Psoas muscle (tissue), 8 donors: Measurements from ENCODE around the gene GSG1L. TPM values are rescaled to one million over a fixed set of nuclear protein-coding genes. Genes with fewer than 3 reads are reported as not detected.
A peak's percentile ranks its signal among the peaks of the same experiment; 100 is the strongest.

Experiments
- ATAC-seq, 4 donors: fragments of 200-7000 bp; cut with Tn5 transposase; one replicate each; pipeline ENCODE4 v1.9.1; 2020; ENCODE audit warnings: moderate library complexity in 3 of 4, mild to moderate bottlenecking in 2 of 4
- DNase-seq, 2 donors: peaks; one replicate each; pipeline ENCODE4 v3.0.0-alpha.2; 2020
- H3K27ac ChIP-seq: fragments of 200-600 bp; one replicate; pipeline ENCODE4 v1.8.0; 2022
- H3K27me3 ChIP-seq, 3 donors: fragments of 200-600 bp in 1 of 3; one replicate each; pipeline versions ENCODE4 v1.6.1 to v1.8.0; 2013 to 2022; ENCODE audit warnings: low read length in 2 of 3, mild to moderate bottlenecking in 2 of 3, moderate library complexity in 1 of 3; ENCODE audit not compliant: insufficient read depth in 3 of 3
- H3K36me3 ChIP-seq, 2 donors: fragments of 200-600 bp in 1 of 2; one replicate each; pipeline versions ENCODE4 v1.6.1 to v1.8.0; 2013 to 2022; ENCODE audit warnings: low read depth in 1 of 2, mild to moderate bottlenecking in 1 of 2, moderate library complexity in 1 of 2; ENCODE audit not compliant: insufficient read depth in 1 of 2
- H3K4me1 ChIP-seq: fragments of 200-600 bp; one replicate; pipeline ENCODE4 v1.8.0; 2022
- H3K4me3 ChIP-seq: fragments of 200-600 bp; one replicate; pipeline ENCODE4 v1.8.0; 2022; ENCODE audit warnings: mild to moderate bottlenecking
- H3K9me3 ChIP-seq: fragments of 200-600 bp; one replicate; pipeline ENCODE4 v1.8.0; 2022
- CTCF ChIP-seq: fragments of 200-600 bp; IDR thresholded peaks from one replicate; pipeline ENCODE4 v1.8.0; 2022; ENCODE audit warnings: antibody characterized with exemption
- WGBS, 3 donors: extraction: QIAGEN DNeasy Blood & Tissue Kit; methylation state at CpG; one replicate each; pipeline versions ENCODE4 v1.1.6 to v1.1.7; 2013; 5-methylcytosine and 5-hydroxymethylcytosine counted together
- intact Hi-C, 2 donors: fragments of 100-400 bp; cut with DNase I; formaldehyde crosslinking; loops; one replicate each; pipeline versions ENCODE4 v1.11.0 to v1.14.2; 2022
- polyA plus RNA-seq, 3 donors: library from polyadenylated mRNA; stranded (reverse); fragments of 200-250 nt; gene quantifications; one replicate each; pipeline ENCODE4 v1.2.3, GENCODE V29; 2013
- total RNA-seq, 4 donors: library from RNA; stranded (reverse); fragmentation: NEBNext Ultra II Directional in 2 of 4; extraction: Animal tissue kit (Norgen Biotek cat#: 25700) in 2 of 4; gene quantifications; one replicate each; pipeline versions ENCODE4 v1.2.1 to v1.2.4, GENCODE V29; 2021 to 2023
- donor health status: healthy with polysubstance abuse.
- donor health status: DM: no; HTN: no; CAD: no; lungs with moderate emphysema.
- donor health status: Bipolar disorder and iron deficiency.
- donor health status: healthy.
- donor health status: DM: yes; HTN: yes; CAD: no.
- donor health status: DM: no; HTN: no; CAD: no.
- donor health status: DM: no; HTN: no; CAD: no.
- donor health status: DM: yes; HTN: yes; CAD: no.

GSG1L gene
- total and polyA plus RNA-seq, 7 donors: 0.04 to 0.17 (median 0.08) TPM; not detected in 2

- Histone ChIP-seq H3K27ac (no peak overlapping the region), H3K4me3 (no peak overlapping the region), H3K36me3 (no peaks in the 10 kb centered on the region), H3K27me3 (no peaks in the 10 kb centered on the region), H3K4me1 (peaks cover 7% of the 10 kb centered on the region), H3K9me3 (no peaks in the 10 kb centered on the region)
- intact Hi-C loops: loop anchor here (5.0 kb wide), 2 partner anchors 98 to 428 kb away; no protein-coding TSS in a partner anchor
- ATAC-seq (peak in 2 of 4 donors; percentile 23 to 29), DNase-seq (no peak)
- 24 to 32% (median 26%) methylated on average over 31 of the region's 31 CpGs for WGBS, 3 donors
- no peak for TF ChIP-seq CTCF
Observed at GRCh38 chr16:28069971-28070794, 6.7 kb upstream of the GSG1L start.

GRCh38 chr16:28068976-28069375 lies 5.5 kb upstream of the GSG1L start:
- no peak for TF ChIP-seq CTCF
- H3K36me3 ChIP-seq: no peaks in the 10 kb centered on the region
- DNase-seq: no peak

GRCh38 chr16:28067604-28068379 lies 4.3 kb upstream of the GSG1L start:
- Histone ChIP-seq H3K27me3 (peaks cover 0 to 8% (median 0%) of the 10 kb centered on the region in 3 donors), H3K4me1 (peaks cover 7% of the 10 kb centered on the region), H3K9me3 (no peaks in the 10 kb centered on the region), H3K36me3 (no peaks in the 10 kb centered on the region), H3K27ac (no peak overlapping the region), H3K4me3 (no peak overlapping the region)
- ATAC-seq (peak; percentile 41 to 76 (median 51)), DNase-seq (no peak)
- intact Hi-C loops: no loop called here
- TF ChIP-seq CTCF: no peak
- 24 to 33% (median 30%) methylated on average over 14 of the region's 14 CpGs for WGBS, 3 donors

More at GRCh38 chr16:28068976-28069375, 5.5 kb upstream of the GSG1L start:
- Histone ChIP-seq H3K4me3 (no peak overlapping the region), H3K4me1 (peaks cover 7% of the 10 kb centered on the region), H3K27ac (no peak overlapping the region), H3K27me3 (peaks cover 0 to 2% (median 0%) of the 10 kb centered on the region in 3 donors), H3K9me3 (no peaks in the 10 kb centered on the region)
- WGBS, 3 donors: 81 to 84% (median 82%) methylated on average over 7 of the region's 7 CpGs
- ATAC-seq: no peak
- intact Hi-C loops: no loop called here

- H3K4me3 ChIP-seq: no peak overlapping the region
- no peaks in the 10 kb centered on the region for H3K36me3 ChIP-seq
- no peaks in the 10 kb centered on the region for H3K9me3 ChIP-seq
- H3K27ac ChIP-seq: no peak overlapping the region
- no peak for TF ChIP-seq CTCF
- 84 to 88% (median 87%) methylated on average over 15 of the region's 15 CpGs for WGBS, 3 donors
- DNase-seq: no peak
- ATAC-seq: no peak
- H3K4me1 ChIP-seq: peaks cover 7% of the 10 kb centered on the region
- intact Hi-C loops: no loop called here
- H3K27me3 ChIP-seq: peaks cover 0 to 26% (median 3%) of the 10 kb centered on the region in 3 donors
Observed at GRCh38 chr16:28064706-28065249, 1.3 kb upstream of the GSG1L start.
